Effector CD4-positive, alpha-beta T cell (primary cell): ENCODE results near the gene FXYD7.
"Not testable (repeated sequence)": the region's sequence is repeated elsewhere in the genome, so short reads cannot be mapped to it uniquely, and the experiment has no call there.

Experiments used
- DNase-seq: peaks from one replicate; pipeline ENCODE4 v3.0.0-alpha.2; 2020

FXYD7 gene

GRCh38 chr19:35167251-35168119, 24.4 kb downstream of the FXYD7 start:
- DNase-seq = no peak

- DNase-seq = no peak
Measured at GRCh38 chr19:35168196-35168595, 25.1 kb downstream of the FXYD7 start.

- no peak for DNase-seq
Measured at GRCh38 chr19:35169221-35169995, 26.4 kb downstream of the FXYD7 start.

- no peak for DNase-seq
Measured at GRCh38 chr19:35170359-35171061, 27.5 kb downstream of the FXYD7 start.

GRCh38 chr19:35171730-35172129, 28.7 kb downstream of the FXYD7 start:
- no peak for DNase-seq

GRCh38 chr19:35174226-35174625, 31.2 kb downstream of the FXYD7 start:
- no peak for DNase-seq

- DNase-seq = no peak
Measured at GRCh38 chr19:35176181-35176570, 33.1 kb downstream of the FXYD7 start.

- DNase-seq = no peak
Measured at GRCh38 chr19:35177377-35178274, 34.6 kb downstream of the FXYD7 start.

GRCh38 chr19:35178701-35179100, 35.6 kb downstream of the FXYD7 start:
- no peak for DNase-seq

GRCh38 chr19:35179830-35180229, 36.8 kb downstream of the FXYD7 start:
- no peak for DNase-seq

- DNase-seq = no peak
Measured at GRCh38 chr19:35181387-35181786, 38.3 kb downstream of the FXYD7 start.

- DNase-seq = no peak
Measured at GRCh38 chr19:35184267-35184666, 41.2 kb downstream of the FXYD7 start.

GRCh38 chr19:35184884-35185283, 41.8 kb downstream of the FXYD7 start:
- DNase-seq = no peak

GRCh38 chr19:35194012-35194984, 51.2 kb downstream of the FXYD7 start:
- DNase-seq = no peak

- DNase-seq = no peak
Measured at GRCh38 chr19:35195830-35196229, 52.8 kb downstream of the FXYD7 start.

GRCh38 chr19:35196861-35197260, 53.8 kb downstream of the FXYD7 start:
- DNase-seq = not testable (repeated sequence)

- no peak for DNase-seq
Measured at GRCh38 chr19:35199481-35199880, 56.4 kb downstream of the FXYD7 start.

GRCh38 chr19:35202722-35203688, 60.0 kb downstream of the FXYD7 start:
- DNase-seq = no peak
